ENCODE data around the gene PRDM16.

Gene PRDM16

GRCh38 chr1:3033040-3033789 lies 35.8 kb upstream of the PRDM16 start:
- DNase-seq, result no peak

DNA sequence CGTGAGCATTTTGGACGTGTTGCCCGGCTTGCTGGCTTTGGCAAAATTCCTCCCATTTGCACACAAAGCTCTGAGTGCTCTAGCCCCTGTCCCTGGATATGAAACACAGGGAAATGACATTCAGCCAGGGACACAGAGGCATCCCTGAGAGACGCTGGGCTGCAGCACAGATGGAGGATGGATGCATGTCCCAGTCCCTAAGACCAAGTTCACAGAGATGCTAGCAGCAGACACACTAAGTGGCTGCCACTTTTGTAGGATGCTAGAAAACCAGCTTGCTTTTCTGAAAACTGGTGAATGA lies 35.3 kb upstream of the PRDM16 start:
- no peak for DNase-seq

DNA sequence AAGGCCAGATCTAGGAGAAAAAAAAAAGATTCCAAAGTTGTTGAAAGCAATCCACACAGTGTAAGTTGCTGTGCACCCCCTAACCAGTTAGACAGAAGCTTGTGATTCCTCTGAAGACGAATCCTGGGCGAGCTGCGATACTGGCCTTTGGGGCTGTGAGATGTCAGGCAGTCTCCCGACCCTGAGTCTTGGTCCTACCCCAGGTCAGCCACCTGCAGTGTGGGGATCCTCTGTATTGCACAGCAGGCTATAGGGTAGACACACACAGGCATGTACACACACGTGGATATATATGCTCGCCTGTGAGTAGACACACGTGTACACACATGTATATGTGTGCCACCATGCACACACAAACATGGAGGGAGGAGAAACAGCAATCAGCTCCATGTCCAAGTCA lies 34.8 kb upstream of the PRDM16 start:
- DNase-seq, result no peak

GRCh38 chr1:3034728-3035562 lies 34.1 kb upstream of the PRDM16 start:
- DNase-seq, result no peak

DNA sequence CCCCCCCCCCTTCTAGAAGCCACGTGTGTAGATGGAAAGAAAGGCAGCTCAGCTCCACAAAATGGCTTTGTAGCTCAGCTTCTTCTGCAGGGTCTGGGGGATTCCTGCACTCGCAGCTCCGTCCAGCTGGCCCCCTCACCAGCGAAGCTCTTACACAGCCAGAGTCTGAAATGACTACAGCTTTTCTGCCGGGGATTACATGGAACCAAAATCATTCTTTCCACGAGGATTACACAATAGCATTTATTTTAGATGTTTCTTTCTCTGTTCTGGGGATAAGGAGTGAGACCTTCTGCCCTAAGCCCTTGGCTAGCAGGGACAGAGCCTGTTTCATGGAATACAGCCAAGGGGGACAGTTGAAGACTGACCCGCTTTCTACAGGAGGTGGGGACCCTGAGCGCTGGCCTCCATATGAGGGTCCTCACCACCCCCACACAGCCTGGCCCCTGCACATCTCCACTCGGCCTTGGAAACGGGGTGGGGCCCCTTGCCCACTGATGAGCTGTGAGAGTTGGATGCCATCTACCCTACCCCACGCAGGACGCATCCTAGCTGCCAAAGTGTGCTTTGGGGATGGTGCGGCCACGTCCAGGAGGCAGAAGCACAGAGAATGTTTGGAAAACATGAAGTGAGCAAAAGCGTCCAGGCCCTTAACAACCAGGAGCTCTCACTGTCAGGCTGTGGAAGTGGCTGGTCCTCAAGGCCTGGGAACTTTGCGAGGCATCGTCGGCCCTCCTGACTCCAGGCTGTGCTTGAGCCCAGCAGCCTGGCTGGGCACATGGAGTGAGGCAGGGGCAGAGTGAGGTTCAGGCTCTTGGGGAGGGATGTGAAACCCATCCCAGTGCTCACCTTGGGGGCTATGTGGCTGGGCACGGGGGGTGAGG lies 33.2 kb upstream of the PRDM16 start:
- DNase-seq, result no peak

- no peak for DNase-seq
These were observed 32.3 kb upstream of the PRDM16 start for GRCh38 chr1:3036447-3037280.

DNA sequence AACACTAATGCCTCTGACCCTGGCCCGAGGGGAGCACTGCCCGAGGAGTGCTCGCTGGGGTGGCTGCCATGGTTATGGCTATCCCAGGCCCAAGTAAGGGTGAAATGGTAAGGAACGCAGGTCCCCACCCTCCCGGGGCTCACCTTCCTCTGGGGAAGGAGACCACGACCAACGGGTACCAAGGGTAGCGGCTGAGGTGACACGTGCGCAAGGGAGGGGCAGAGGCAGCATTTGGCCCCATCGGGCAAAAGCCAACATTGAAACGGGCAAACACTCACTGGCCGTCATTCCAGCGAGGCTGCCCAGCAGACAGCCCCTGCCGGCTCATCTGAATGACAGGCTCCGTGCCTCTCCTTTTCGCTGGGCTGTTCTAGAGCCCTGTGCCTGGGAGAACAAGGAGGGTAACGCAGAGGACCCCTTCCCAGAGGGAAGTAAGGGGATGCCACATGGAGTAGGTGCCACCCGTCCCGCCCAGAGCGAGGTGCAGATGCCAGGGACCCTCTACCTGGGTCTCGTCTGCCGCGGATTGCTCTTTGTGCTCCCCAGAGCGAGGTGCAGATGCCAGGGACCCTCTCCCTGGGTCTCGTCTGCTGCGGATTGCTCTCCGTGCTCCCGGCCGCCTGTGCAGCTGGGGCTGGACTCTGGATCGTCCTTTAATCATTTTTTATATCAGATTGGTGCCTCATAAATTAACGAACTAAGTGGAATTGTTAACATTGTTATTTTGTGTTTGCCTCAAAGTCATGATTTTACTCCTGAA lies 31.5 kb upstream of the PRDM16 start:
- DNase-seq, result no peak

- DNase-seq, result no peak
These were observed 30.9 kb upstream of the PRDM16 start for GRCh38 chr1:3038113-3038551.

GRCh38 chr1:3038571-3039181 lies 30.3 kb upstream of the PRDM16 start:
- no peak for DNase-seq

DNA sequence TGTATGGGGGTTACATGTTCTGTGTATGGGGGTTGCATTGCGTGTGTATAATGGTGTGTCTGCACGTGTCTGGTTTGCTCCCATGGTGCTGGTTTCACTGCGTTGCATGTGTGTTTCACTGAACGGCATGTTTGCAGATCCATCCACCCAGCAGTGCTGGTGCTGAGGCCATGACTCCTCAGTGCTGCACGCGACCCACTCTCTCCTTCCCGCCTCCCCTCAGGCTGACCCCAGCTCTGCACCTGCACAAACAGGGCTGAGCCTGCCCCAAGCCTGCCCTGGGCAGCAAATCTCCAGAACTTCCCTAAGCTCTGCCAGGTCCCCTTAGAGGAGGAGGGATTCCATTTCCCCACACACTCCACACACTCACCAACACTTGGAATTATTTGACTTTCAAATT lies 29.0 kb upstream of the PRDM16 start:
- DNase-seq, result no peak

DNA sequence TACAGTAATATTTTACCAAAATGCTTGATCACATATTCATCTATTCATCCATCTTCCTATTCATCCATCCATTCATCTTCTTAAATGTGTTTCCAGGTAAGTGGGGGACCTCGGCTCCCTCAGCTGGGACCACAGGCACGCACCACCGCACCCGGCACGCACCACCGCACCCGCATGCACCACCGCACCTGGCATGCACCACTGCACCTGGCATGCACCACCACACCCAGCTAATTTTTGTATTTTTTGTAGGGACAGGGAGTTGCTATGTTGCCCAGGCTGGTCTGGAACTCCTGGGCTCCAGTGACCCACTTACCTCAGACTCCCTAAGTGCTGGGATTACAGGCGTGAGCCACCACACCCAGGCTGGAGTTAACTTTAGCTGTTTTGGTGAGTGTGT lies 26.5 kb upstream of the PRDM16 start:
- DNase-seq, result no peak

GRCh38 chr1:3049164-3049563 lies 19.8 kb upstream of the PRDM16 start:
- DNase-seq, result no peak

- DNase-seq, result no peak
These were observed 19.1 kb upstream of the PRDM16 start for GRCh38 chr1:3049905-3050304.

DNA sequence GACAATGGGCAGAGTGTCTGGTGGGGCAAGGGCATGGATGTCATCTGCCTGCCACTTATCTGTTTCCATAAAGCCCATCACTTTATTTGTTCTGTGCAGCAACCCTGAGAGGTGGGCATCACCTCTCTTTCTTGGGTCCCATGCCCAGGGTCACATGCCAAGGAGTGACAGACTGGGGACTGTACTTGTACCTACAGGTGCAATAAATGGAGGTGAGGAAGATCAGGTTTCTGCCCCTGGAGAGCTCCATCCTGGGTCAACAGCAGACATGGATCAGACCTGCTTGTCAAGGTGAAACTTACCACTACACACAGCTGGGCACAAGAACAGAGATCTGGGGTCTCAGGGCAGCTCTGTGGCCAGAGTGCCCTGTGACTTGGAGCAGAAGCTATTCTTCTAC lies 18.4 kb upstream of the PRDM16 start:
- no peak for DNase-seq

DNA sequence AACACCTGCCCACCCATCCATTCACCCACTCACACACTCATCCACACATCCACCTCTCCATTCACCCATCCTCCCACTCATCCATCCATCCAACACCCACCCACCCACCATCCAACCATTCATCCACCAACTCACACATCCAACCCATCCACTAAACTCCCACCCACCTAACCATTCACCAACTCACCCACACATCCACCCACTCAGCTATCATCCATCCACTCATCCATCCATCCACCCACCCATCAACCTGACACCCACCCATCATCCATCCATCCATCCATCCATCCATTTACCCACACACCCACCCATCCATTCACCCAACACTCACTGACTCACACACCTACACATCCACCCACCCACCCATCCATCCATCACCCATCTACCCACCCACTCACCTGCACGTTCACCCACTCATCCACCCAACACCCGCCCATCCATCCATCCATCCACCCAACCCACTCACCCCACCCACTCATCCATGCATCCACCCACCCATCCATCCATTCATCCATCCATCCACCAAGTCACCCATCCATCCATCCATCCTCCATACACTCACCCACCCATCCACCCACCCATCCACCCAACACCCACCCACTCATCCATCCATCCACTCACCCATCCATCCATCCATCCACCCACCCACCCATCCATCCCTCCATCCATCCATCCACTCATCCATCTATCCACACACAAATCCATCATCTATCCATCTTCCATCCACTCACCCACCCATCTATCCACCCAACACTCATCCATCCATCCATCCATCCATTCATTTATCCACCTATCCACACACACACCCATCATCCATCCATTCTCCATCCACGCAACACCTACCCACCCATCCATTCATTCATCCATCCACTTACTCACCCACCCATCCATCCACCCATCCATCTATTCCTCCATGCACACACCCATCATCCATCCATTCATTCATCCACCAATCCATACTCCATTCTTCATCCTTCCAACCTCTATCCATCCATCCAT lies 17.4 kb upstream of the PRDM16 start:
- DNase-seq, result no peak

DNA sequence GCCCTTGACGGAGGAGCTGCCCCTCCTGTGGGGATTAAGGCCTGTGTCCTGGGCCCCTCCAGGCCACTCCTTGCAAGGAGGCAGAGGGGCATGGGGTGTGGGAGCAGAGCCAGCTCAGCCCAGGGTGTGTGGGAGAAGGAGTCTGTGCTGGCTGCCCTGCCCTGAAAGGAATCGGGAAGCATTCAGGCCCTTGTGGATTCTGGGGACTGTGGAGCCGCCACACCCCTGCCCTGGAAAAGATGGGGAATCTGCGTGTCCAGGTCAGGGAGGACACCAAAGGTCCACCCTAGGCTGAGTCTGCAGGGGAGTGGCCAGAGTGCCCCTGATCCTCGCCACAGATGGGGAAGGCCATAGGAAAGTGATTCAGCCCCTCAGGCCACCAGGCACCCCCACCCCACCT lies 16.5 kb upstream of the PRDM16 start:
- DNase-seq, result no peak

- DNase-seq, result no peak
These were observed 15.5 kb upstream of the PRDM16 start for GRCh38 chr1:3053366-3053980.

GRCh38 chr1:3053986-3054385 lies 15.0 kb upstream of the PRDM16 start:
- no peak for DNase-seq

DNA sequence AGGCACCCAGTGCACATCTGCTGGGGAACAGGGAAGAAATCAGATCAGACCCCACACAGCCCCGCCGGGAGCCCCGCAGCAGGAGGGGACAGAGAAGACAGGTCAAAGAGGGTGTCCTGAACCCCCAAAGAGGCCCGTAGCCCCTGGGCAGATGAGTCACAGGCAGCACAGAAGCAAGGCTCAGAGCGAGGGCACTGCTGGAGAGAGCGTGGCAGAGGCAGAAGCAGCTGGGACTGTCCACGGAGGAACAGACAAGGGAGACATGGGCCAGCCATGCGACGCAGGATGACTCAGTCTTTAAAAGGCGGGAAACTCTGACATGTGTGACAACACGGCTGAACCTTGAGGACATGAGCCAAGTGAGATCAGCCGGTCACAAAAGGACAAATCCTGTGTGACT lies 14.5 kb upstream of the PRDM16 start:
- DNase-seq, result no peak

GRCh38 chr1:3055051-3055450 lies 14.0 kb upstream of the PRDM16 start:
- DNase-seq, result no peak

Data from NCI-H1417 (cell line).